ENCODE measurements around the gene CNKSR3. TPM values are rescaled to one million over a fixed set of nuclear protein-coding genes. Genes with fewer than 3 reads are reported as not detected.

Gene CNKSR3
- total and polyA plus RNA-seq, 2 of the 8 experiments (the other 6 are each of a cell fraction or from before 2014, with no cell fraction given), result 1.2 to 6.2 TPM

DNA sequence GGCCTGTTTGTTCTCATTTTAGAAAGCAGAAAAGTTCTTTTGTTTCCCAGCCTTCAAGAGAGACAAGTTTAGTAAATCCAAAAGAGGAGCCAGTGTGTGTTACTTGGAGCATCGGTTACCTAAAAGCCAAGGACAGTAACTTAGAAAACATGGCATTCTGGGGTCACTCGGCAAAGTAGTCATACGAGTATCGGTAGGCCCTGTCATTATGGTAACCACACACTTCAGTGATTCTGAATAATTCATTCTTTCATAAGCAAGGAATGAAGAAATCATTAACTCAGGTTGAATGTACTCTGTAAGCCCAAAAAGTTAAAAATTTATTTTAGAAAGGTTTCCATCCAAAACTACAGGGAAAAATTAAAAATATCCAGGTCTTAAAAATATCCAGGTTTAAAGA is 34.0 kb downstream of the CNKSR3 start:
- no peak overlapping the region for H2BK15ac ChIP-seq (ENCODE audit: low read length)
- peaks cover 0 to 6% (median 0%) of the 10 kb centered on the region in 4 experiments; a peak in 3 of 7 replicates for H3K4me1 ChIP-seq (replicated peaks in 1 of 4; ENCODE audit: control insufficient read depth in 3 of 4, insufficient read depth in 4 of 4, low read length in 3 of 4)
- no peak overlapping the region for H3K14ac ChIP-seq (ENCODE audit: insufficient read length)
- H3K27me3 ChIP-seq (replicated peaks in 1 of 4; ENCODE audit: control insufficient read depth in 3 of 4, extremely low read depth in 1 of 4, insufficient read depth in 3 of 4, low read length in 3 of 4), result no peaks in the 10 kb centered on the region
- no peak overlapping the region for H3K56ac ChIP-seq (replicated peaks; ENCODE audit: insufficient read length, low read depth, low read length)
- H3K4me3 ChIP-seq (ENCODE audit: extremely low read depth in 1 of 4, insufficient read depth in 2 of 4, low read depth in 3 of 4, low read length in 4 of 4), result no peak overlapping the region
- H4K91ac ChIP-seq (replicated peaks; ENCODE audit: insufficient read length, low read length), result no peak overlapping the region
- ChIA-PET CTCF (ENCODE audit: partially characterized antibody) (interaction anchor here (0.6 to 1.9 kb wide), 2 partner anchors 10 to 198 kb away, joined by 3 to 6 read pairs; no protein-coding TSS in a partner anchor), POLR2A (ENCODE audit: partially characterized antibody) (interaction anchor here (0.6 kb wide), 1 partner anchor 278 kb away, joined by 3 read pairs; no protein-coding TSS in a partner anchor)
- no peak overlapping the region for H2BK5ac ChIP-seq (ENCODE audit: low read depth, low read length)
- no peak overlapping the region for H3K4ac ChIP-seq (replicated peaks; ENCODE audit: insufficient read length, low read depth, low read length)
- H2AFZ ChIP-seq (ENCODE audit: low read length), result no peak overlapping the region
- no peak overlapping the region for H2BK120ac ChIP-seq (replicated peaks; ENCODE audit: low read depth, low read length)
- no peak overlapping the region for H2AK5ac ChIP-seq (ENCODE audit: low read depth, low read length)
- DNase-seq (ENCODE audit: low read depth in 1 of 2, low spot score in 2 of 2), result no peak
- H3K9ac ChIP-seq (replicated peaks in 1 of 4; ENCODE audit: extremely low read depth in 1 of 4, low read depth in 3 of 4, low read length in 3 of 4), result no peak overlapping the region
- no peak overlapping the region for H3K4me2 ChIP-seq (ENCODE audit: insufficient read depth in 1 of 2, low read depth in 2 of 2, low read length in 2 of 2)
- no peak overlapping the region for H2BK20ac ChIP-seq (ENCODE audit: low read length)
- TF ChIP-seq KDM5A (IDR thresholded peaks at IDR 0.05; ENCODE audit: low read length) (no peak), TCF12 (IDR thresholded peaks at IDR 0.05; ENCODE audit: low read depth, low read length) (no peak), CHD1 (IDR thresholded peaks at IDR 0.05; ENCODE audit: low read depth, low read length) (no peak)
- no peaks in the 10 kb centered on the region for H3K9me3 ChIP-seq (ENCODE audit: insufficient read depth in 2 of 2, low read depth in 1 of 2, low read length in 1 of 2)
- no peaks in the 10 kb centered on the region for H3K36me3 ChIP-seq (ENCODE audit: control insufficient read depth in 2 of 4, insufficient read depth in 4 of 4, low read length in 3 of 4)
- no peak overlapping the region for H3K23ac ChIP-seq (ENCODE audit: insufficient read length)
- H3K18ac ChIP-seq (ENCODE audit: extremely low read depth, low read length), result no peak overlapping the region
- no peak overlapping the region for H4K5ac ChIP-seq (ENCODE audit: insufficient read length, low read depth, low read length)
- H4K8ac ChIP-seq (ENCODE audit: extremely low read depth, insufficient read depth, low read length), result no peak overlapping the region
- no peak overlapping the region for H2BK12ac ChIP-seq (ENCODE audit: low read depth, low read length)
- H3K79me1 ChIP-seq (ENCODE audit: low read depth, low read length), result 0 out of 2 replicates have a peak, but pooled peaks cover 2% of the 10 kb centered on the region
- WGBS, 2 experiments (ENCODE audit: extremely low coverage in 1 of 2, insufficient coverage in 1 of 2, insufficient read length in 1 of 2, insufficient replicate concordance in 2 of 2, low coverage in 1 of 2, low lambda C conversion rate in 2 of 2, missing lambda C conversion rate in 1 of 2), result 96% methylated on average over 4 of the region's 4 CpGs; no CpG with 5 or more reads in 1 of the 2 experiments
- no peaks in the 10 kb centered on the region for H4K20me1 ChIP-seq (replicated peaks in 1 of 2; ENCODE audit: control insufficient read depth in 1 of 2, insufficient read depth in 2 of 2, low read length in 2 of 2)
- no peak overlapping the region for H3K27ac ChIP-seq (ENCODE audit: low read depth, low read length)
- FAIRE-seq, result no peak
- no peaks in the 10 kb centered on the region for H3K23me2 ChIP-seq (ENCODE audit: low read depth, low read length)
- H3K79me2 ChIP-seq (ENCODE audit: control insufficient read depth in 1 of 2, insufficient read depth in 2 of 2, low read length in 2 of 2), result peaks cover 0 to 2% of the 10 kb centered on the region in 2 experiments; a peak in 1 of 4 replicates
